Erythroblast (primary cell): ENCODE data around the gene MRPL34.
A peak's percentile ranks its signal among the peaks of the same experiment; 100 is the strongest.

ENCODE experiments used
- DNase-seq, 2 experiments: peaks; one replicate each; lab custom pipeline; 2025; lab: John Stamatoyannopoulos, UW
- GATA1 ChIP-seq: IDR thresholded peaks from 2 replicates; pipeline ENCODE4 v1.6.1; 2011; ENCODE audit warnings: low read depth, mild to moderate bottlenecking, control low read depth, low read length, moderate library complexity
- POLR2A ChIP-seq: IDR thresholded peaks from 2 replicates; pipeline ENCODE4 v1.6.1; 2011; ENCODE audit warnings: mild to moderate bottlenecking, low read length

Gene MRPL34

DNA sequence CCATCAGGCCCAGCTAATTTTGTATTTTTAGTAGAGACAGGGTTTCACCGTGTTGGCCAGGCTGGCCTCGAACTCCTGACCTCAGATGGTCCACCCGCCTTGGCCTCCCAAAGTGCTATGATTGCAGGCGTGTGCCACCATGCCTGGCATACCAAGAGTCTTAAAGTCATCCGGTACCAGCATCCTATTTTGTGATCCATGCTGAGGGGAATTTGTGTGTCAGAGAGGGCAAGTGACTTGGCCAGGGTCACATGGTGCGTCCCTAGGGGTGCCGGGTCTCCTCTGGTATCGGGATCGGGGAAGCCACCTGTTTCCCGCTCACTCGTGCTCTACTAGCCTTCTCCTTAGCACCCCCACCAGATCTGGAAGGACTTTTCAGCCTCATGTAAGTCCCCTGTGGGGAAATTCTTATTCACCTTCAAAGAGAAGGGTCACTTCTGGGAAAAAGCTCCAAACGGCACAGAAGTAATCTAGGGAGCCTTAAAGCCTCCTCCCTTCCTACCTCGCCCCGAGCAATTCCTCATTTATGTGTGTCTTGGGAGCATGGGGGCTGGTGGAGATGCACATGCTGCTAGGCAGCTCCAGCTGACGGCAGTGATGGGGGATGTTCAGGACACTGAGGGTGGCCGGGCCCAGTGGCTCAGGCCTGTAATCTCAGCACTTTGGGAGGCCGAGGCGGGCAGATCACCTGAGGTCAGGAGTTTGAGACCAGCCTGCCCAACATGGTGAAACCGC lies 30.1 kb upstream of the MRPL34 start:
- TF ChIP-seq GATA1 (no peak), POLR2A (peak; percentile 1)

GRCh38 chr19:17279436-17279835 lies 26.2 kb upstream of the MRPL34 start:
- TF ChIP-seq POLR2A (no peak), GATA1 (no peak)
- DNase-seq = no peak

More for the DNA sequence above, 30.1 kb upstream of the MRPL34 start:
- DNase-seq = no peak

DNA sequence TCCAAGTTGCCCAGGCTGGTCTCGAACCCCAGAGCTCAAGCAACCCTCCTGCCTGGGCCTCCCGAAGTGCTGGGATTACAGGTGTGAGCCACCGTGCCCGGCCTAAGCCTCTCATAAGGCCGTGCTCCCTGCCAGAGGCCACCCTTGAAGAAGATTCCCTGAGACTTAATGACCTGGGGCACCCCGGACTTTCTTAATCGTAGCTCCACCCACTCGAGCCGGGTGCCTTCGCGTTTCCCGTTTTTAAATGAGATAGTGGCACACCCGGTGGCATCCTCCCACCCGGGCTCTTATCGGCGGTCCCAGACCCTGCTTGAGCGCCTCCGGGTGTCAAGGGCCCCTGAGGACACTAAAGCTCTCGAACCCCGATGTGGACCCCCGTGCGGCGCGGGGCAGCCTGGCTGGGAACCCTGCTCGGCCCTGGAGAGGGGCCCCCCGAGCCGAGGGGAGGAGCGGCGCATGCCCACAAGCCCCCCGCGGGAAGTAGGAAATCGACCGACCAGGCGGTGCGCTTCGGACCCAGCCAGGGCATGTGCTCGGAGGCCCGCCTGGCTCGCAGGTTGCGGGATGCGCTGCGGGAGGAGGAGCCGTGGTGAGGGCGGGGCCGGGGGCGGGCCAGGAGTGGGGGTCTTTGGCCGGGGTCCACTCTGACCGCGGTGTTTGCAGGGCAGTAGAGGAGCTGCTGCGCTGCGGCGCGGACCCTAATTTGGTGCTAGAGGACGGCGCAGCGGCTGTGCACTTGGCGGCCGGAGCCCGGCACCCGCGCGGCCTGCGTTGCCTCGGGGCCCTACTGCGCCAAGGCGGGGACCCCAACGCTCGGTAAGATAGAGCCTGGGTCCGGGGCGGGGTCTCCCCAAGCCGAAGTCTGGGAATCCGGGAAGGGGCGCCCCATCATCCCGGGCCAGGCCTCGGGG lies 24.0 kb upstream of the MRPL34 start, which contains the start of gene ANKLE1:
TSS of gene ANKLE1 (plus strand) at position 511 of the 914 bp plus-strand sequence. CDS start at position 531, 20 bp downstream.
- TF ChIP-seq POLR2A (peak; percentile 73), GATA1 (peak; percentile 58)
- DNase-seq = peak; percentile 96 to 98

DNA sequence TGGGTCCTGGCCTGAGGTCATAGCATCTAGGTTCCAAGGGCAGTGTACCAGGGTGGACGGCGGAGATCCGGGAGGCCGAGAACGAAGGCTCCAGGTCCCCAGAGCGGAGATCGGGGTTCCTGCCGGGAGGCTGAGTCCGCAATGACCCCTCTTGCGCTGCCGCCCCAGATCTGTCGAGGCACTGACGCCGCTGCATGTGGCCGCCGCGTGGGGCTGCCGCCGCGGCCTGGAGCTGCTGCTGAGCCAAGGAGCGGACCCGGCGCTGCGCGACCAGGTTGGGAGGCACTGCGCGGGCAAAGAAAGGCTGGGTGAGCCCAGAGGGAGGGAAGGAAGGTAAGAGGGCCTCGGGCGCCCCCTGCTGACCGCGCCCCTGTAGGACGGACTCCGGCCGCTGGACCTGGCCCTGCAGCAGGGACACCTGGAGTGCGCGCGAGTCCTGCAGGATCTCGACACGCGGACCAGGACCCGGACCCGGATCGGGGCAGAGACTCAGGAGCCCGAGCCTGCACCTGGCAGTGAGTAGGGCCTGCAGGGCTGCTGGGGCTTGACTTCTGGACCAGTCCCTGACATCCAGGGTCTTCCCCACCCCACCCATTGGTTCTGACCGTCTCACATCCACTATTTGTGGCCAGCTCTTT lies 23.1 kb upstream of the MRPL34 start:
- peak; percentile 91 to 95 for DNase-seq
- TF ChIP-seq GATA1 (no peak), POLR2A (peak; percentile 74)

- no peak for DNase-seq
- TF ChIP-seq POLR2A = no peak
- TF ChIP-seq GATA1 = no peak
These were observed 22.1 kb upstream of the MRPL34 start for GRCh38 chr19:17283504-17283996.

- TF ChIP-seq POLR2A (no peak), GATA1 (no peak)
- no peak for DNase-seq
These were observed 20.1 kb upstream of the MRPL34 start for GRCh38 chr19:17285415-17286135.

DNA sequence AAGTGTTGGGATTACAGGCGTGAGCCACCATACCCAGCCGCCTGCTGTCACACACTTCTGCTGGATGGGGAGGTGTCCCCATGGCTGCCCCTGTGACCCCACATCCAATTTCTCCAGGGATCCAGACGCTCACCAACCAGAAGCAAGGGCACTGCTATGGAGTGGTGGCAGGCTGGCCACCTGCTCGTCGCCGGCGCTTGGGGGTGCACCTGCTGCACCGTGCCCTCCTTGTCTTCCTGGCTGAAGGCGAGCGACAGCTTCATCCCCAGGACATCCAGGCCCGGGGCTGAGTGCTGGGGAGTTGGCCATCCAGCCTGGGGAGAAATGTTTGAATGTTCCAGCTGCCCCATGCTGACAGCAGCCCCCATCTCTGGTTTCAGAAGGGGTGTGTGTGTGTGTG lies 19.4 kb upstream of the MRPL34 start:
- DNase-seq = no peak
- TF ChIP-seq POLR2A (no peak), GATA1 (no peak)

DNA sequence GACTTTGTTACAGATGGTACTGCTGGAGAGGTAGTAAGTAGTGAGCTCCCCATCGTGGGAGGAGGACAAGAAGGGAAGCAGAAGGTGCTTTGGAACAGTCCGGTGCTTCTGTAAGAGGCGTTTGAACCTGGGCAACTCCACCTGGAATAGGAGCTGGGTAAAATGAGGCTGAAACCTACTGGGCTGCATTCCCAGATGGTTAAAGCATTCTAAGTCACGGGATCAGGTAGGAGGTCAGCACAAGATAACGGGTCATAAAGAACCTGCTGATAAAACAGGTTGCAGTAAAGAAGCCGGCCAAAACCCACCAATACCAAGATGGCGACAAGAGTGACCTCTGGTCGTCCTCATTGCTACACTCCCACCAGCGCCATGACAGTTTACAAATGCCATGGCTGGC lies 18.9 kb upstream of the MRPL34 start:
- TF ChIP-seq GATA1 = no peak
- no peak for TF ChIP-seq POLR2A
- DNase-seq = no peak

DNA sequence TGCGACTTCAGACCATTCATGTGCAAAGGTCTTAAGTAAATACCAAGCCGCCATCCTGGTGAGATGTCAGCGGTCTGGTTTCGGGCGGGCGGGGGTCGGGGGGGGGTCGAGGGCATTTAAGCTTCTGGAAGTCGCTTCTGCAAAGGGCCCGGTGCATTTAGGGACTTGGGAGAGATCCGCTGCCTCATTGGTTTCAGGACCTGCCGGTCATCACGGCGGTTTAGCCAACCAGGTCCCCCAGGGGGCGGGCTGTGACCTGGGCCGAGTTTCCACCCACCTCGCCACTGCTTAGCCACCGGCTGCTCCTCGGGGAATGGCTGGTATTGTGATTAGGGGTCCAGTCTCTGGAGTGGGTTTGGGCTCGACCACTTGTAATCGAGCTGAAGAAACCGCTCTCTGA lies 16.2 kb upstream of the MRPL34 start:
- DNase-seq = peak; percentile 82 to 86
- TF ChIP-seq GATA1 (no peak), POLR2A (no peak)

DNA sequence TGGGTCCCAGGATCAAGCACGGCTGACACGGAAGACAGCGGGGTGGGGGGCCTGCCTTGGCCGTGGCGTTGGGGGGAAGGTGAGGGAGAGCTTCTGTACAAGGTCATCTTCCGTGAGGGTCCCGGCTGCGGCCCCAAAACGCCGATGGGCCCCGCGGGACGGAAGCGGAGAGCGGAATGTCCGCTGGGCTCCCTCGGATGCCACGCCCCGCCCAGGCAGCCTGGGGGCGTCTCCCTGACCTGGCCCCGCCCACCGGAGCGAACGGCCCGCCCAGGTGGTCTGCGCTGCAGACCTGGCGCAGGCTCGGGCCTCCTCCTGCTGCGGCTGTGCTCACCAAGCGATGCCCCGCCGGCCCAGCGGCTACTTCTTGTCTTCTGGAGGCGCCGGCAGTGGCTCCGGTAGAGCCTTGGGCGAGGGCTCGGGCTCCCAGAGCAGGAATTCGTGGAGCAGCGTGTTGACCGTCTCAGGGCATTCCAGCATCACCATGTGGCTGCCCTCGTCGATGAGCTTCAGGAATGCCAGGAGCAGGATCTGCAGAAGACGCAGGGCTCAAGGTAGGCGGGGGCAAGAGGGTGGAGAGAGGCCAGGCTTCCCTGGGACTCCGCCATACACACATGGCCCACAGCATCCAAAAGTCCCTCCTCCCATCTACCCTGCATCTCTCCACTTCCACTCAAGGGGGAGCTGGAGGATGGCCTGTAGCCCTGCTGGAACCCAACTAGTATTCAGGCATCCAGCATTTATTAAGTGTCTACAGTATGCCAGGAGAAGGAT lies 13.2 kb upstream of the MRPL34 start:
- TF ChIP-seq POLR2A (peak; percentile 60), GATA1 (no peak)

GRCh38 chr19:17293605-17294004 lies 12.1 kb upstream of the MRPL34 start:
- DNase-seq = no peak
- TF ChIP-seq POLR2A (no peak), GATA1 (no peak)

More for the DNA sequence above, 13.2 kb upstream of the MRPL34 start:
- DNase-seq = peak; percentile 87 to 88
